K562 (cell line): ENCODE results near the gene ABCF3. TPM values are rescaled to one million over a fixed set of nuclear protein-coding genes. Genes with fewer than 3 reads are reported as not detected.

Experiments
- microRNA counts: library from miRNA; unstranded; fragments of <30 nt; microRNA quantifications from one replicate; lab custom pipeline; 2016
- microRNA-seq: library from miRNA; unstranded; fragments of <30 nt; microRNA quantifications from one replicate; pipeline ENCODE4, GENCODE V29; 2018; ENCODE audit warnings: borderline microRNAs expressed
- polyA plus RNA-seq, 8 experiments: library from polyadenylated mRNA; depleted of rRNA in 4 of 8; stranded (reverse) in 5 of 8; unstranded in 3 of 8; fragments of >200 nt; fragmentation: Nextera tagmentation in 2 of 8; fragmentation: Illumina TruSeq in 1 of 8; extraction: Ambion mirVana in 2 of 8; extraction: Trizol in 1 of 8; gene quantifications; 2 replicates each; pipeline versions ENCODE4 v1.2.1 to v1.2.3, GENCODE V29; 2011 to 2014; ENCODE audit warnings: inconsistent platforms in 1 of 8, missing spikeins in 1 of 8
- small RNA-seq: library from RNA; depleted of rRNA; stranded (forward); fragments of <200 nt; gene quantifications from one replicate; pipeline ENCODE3, GENCODE V24; 2014
- total RNA-seq, 7 experiments: library from RNA; depleted of rRNA in 6 of 7; stranded (reverse); fragments of >200 nt in 6 of 7; fragmentation: Illumina TruSeq in 2 of 7; extraction: Trizol in 2 of 7; gene quantifications; 2 replicates each; pipeline versions ENCODE4 v1.2.1 to v1.2.3, GENCODE V29; 2011 to 2021; ENCODE audit warnings: low replicate concordance in 1 of 7

The ABCF3 gene
- total and polyA plus RNA-seq, 9 of the 15 experiments (the other 6 are each of a cell fraction or from before 2014, with no cell fraction given): 6.7 to 77.9 (median 45.1) TPM

MicroRNAs encoded within 50 kb of the gene (microRNA counts, 767-probe panel; counts per million panel counts)
- microRNA hsa-miR-1224-3p (lab: Ali Mortazavi, UCI) (not detected), microRNA hsa-miR-1224-5p (lab: Ali Mortazavi, UCI) (not detected)

Small RNAs within 50 kb of the gene (microRNA-seq; reads per million reads assigned to microRNA genes)
- gene MIR1224: not detected

Small RNAs within 50 kb of the gene (small RNA-seq; reads per million reads assigned to genes)
- gene MIR1224: not detected

Other genes with a start within 250 kb of the ABCF3 start
Only the 7 nearest of the 19 such genes appear.
- 66.4 and 91.1 TPM in 2 replicates for gene EIF2B5, start 50.8 kb upstream of the ABCF3 start, total RNA-seq (2014; rRNA removed)
- gene EIF2B5, start 50.8 kb upstream of the ABCF3 start, total RNA-seq (2014; rRNA removed; fragmentation: Illumina TruSeq; extraction: Trizol): 70.4 and 70.8 TPM in 2 replicates
- 71.8 and 74.0 TPM in 2 replicates for gene EIF2B5, start 50.8 kb upstream of the ABCF3 start, total RNA-seq (2015; rRNA removed; fragmentation: Illumina TruSeq; extraction: Trizol)
- 62.9 and 67.5 TPM in 2 replicates for gene EIF2B5, start 50.8 kb upstream of the ABCF3 start, total RNA-seq (2021)
- gene EIF2B5, start 50.8 kb upstream of the ABCF3 start, polyA plus RNA-seq (2011; rRNA removed): 76.8 and 87.2 TPM in 2 replicates
- gene EIF2B5, start 50.8 kb upstream of the ABCF3 start, polyA plus RNA-seq (2014; fragmentation: Illumina TruSeq; extraction: Trizol): 70.9 and 75.5 TPM in 2 replicates
- gene EIF2B5, start 50.8 kb upstream of the ABCF3 start, polyA plus RNA-seq (2014; fragmentation: Nextera tagmentation; extraction: Ambion mirVana): 10 to 100 TPM; 19.1 to 31.8 TPM
- 92.4 and 95.6 TPM in 2 replicates for gene EIF2B5, start 50.8 kb upstream of the ABCF3 start, polyA plus RNA-seq (2014; rRNA removed)
- 25.7 and 26.5 TPM in 2 replicates for gene DVL3, start 30.8 kb upstream of the ABCF3 start, total RNA-seq (2014; rRNA removed)
- gene DVL3, start 30.8 kb upstream of the ABCF3 start, total RNA-seq (2014; rRNA removed; fragmentation: Illumina TruSeq; extraction: Trizol): 8.7 and 9.8 TPM in 2 replicates
- 16.0 and 17.2 TPM in 2 replicates for gene DVL3, start 30.8 kb upstream of the ABCF3 start, total RNA-seq (2015; rRNA removed; fragmentation: Illumina TruSeq; extraction: Trizol)
- gene DVL3, start 30.8 kb upstream of the ABCF3 start, total RNA-seq (2021): 54.4 and 57.9 TPM in 2 replicates
- 20.1 and 28.7 TPM in 2 replicates for gene DVL3, start 30.8 kb upstream of the ABCF3 start, polyA plus RNA-seq (2011; rRNA removed)
- 44.3 and 44.8 TPM in 2 replicates for gene DVL3, start 30.8 kb upstream of the ABCF3 start, polyA plus RNA-seq (2014; fragmentation: Illumina TruSeq; extraction: Trizol)
- gene DVL3, start 30.8 kb upstream of the ABCF3 start, polyA plus RNA-seq (2014; fragmentation: Nextera tagmentation; extraction: Ambion mirVana): 1 to 10 TPM; 3.1 to 5.4 TPM
- gene DVL3, start 30.8 kb upstream of the ABCF3 start, polyA plus RNA-seq (2014; rRNA removed): 42.8 and 46.6 TPM in 2 replicates
- gene AP2M1, start 11.3 kb upstream of the ABCF3 start, total RNA-seq (2014; rRNA removed): 282 and 320 TPM in 2 replicates
- 277 and 296 TPM in 2 replicates for gene AP2M1, start 11.3 kb upstream of the ABCF3 start, total RNA-seq (2014; rRNA removed; fragmentation: Illumina TruSeq; extraction: Trizol)
- gene AP2M1, start 11.3 kb upstream of the ABCF3 start, total RNA-seq (2015; rRNA removed; fragmentation: Illumina TruSeq; extraction: Trizol): 247 and 250 TPM in 2 replicates
- gene AP2M1, start 11.3 kb upstream of the ABCF3 start, total RNA-seq (2021): 367 and 385 TPM in 2 replicates
- 505 and 704 TPM in 2 replicates for gene AP2M1, start 11.3 kb upstream of the ABCF3 start, polyA plus RNA-seq (2011; rRNA removed)
- 400 and 440 TPM in 2 replicates for gene AP2M1, start 11.3 kb upstream of the ABCF3 start, polyA plus RNA-seq (2014; fragmentation: Illumina TruSeq; extraction: Trizol)
- 100 to 1,000 TPM; 118 to 252 TPM for gene AP2M1, start 11.3 kb upstream of the ABCF3 start, polyA plus RNA-seq (2014; fragmentation: Nextera tagmentation; extraction: Ambion mirVana)
- gene AP2M1, start 11.3 kb upstream of the ABCF3 start, polyA plus RNA-seq (2014; rRNA removed): 275 and 325 TPM in 2 replicates
- not detected in 2 replicates for gene VWA5B2, start 43.4 kb downstream of the ABCF3 start, total RNA-seq (2014; rRNA removed)
- gene VWA5B2, start 43.4 kb downstream of the ABCF3 start, total RNA-seq (2014; rRNA removed; fragmentation: Illumina TruSeq; extraction: Trizol): not detected in 2 replicates
- not detected in 2 replicates for gene VWA5B2, start 43.4 kb downstream of the ABCF3 start, total RNA-seq (2015; rRNA removed; fragmentation: Illumina TruSeq; extraction: Trizol)
- gene VWA5B2, start 43.4 kb downstream of the ABCF3 start, total RNA-seq (2021): 0.04 TPM in 1 of 2 replicates, not detected in the other
- not detected in 2 replicates for gene VWA5B2, start 43.4 kb downstream of the ABCF3 start, polyA plus RNA-seq (2011; rRNA removed)
- not detected in 2 replicates for gene VWA5B2, start 43.4 kb downstream of the ABCF3 start, polyA plus RNA-seq (2014; fragmentation: Illumina TruSeq; extraction: Trizol)
- gene VWA5B2, start 43.4 kb downstream of the ABCF3 start, polyA plus RNA-seq (2014; fragmentation: Nextera tagmentation; extraction: Ambion mirVana): not detected
- gene VWA5B2, start 43.4 kb downstream of the ABCF3 start, polyA plus RNA-seq (2014; rRNA removed): not detected in 2 replicates
- gene ALG3, start 62.8 kb downstream of the ABCF3 start, total RNA-seq (2014; rRNA removed): 80.1 and 93.3 TPM in 2 replicates
- 34.4 and 39.9 TPM in 2 replicates for gene ALG3, start 62.8 kb downstream of the ABCF3 start, total RNA-seq (2014; rRNA removed; fragmentation: Illumina TruSeq; extraction: Trizol)
- gene ALG3, start 62.8 kb downstream of the ABCF3 start, total RNA-seq (2015; rRNA removed; fragmentation: Illumina TruSeq; extraction: Trizol): 47.5 and 48.2 TPM in 2 replicates
- gene ALG3, start 62.8 kb downstream of the ABCF3 start, total RNA-seq (2021): 107 and 110 TPM in 2 replicates
- 85.8 and 106 TPM in 2 replicates for gene ALG3, start 62.8 kb downstream of the ABCF3 start, polyA plus RNA-seq (2011; rRNA removed)
- 103 and 120 TPM in 2 replicates for gene ALG3, start 62.8 kb downstream of the ABCF3 start, polyA plus RNA-seq (2014; fragmentation: Illumina TruSeq; extraction: Trizol)
- gene ALG3, start 62.8 kb downstream of the ABCF3 start, polyA plus RNA-seq (2014; fragmentation: Nextera tagmentation; extraction: Ambion mirVana): 10 to 100 TPM; 37.5 to 41.1 TPM
- 81.0 and 81.3 TPM in 2 replicates for gene ALG3, start 62.8 kb downstream of the ABCF3 start, polyA plus RNA-seq (2014; rRNA removed)
- 24.5 and 29.6 TPM in 2 replicates for gene EEF1AKMT4, start 63.5 kb downstream of the ABCF3 start, total RNA-seq (2014; rRNA removed)
- gene EEF1AKMT4, start 63.5 kb downstream of the ABCF3 start, total RNA-seq (2014; rRNA removed; fragmentation: Illumina TruSeq; extraction: Trizol): 8.7 and 10.3 TPM in 2 replicates
- gene EEF1AKMT4, start 63.5 kb downstream of the ABCF3 start, total RNA-seq (2015; rRNA removed; fragmentation: Illumina TruSeq; extraction: Trizol): 11.5 and 11.6 TPM in 2 replicates
- 16.8 and 17.0 TPM in 2 replicates for gene EEF1AKMT4, start 63.5 kb downstream of the ABCF3 start, total RNA-seq (2021)
- 18.9 and 22.4 TPM in 2 replicates for gene EEF1AKMT4, start 63.5 kb downstream of the ABCF3 start, polyA plus RNA-seq (2011; rRNA removed)
- 15.8 and 19.5 TPM in 2 replicates for gene EEF1AKMT4, start 63.5 kb downstream of the ABCF3 start, polyA plus RNA-seq (2014; fragmentation: Illumina TruSeq; extraction: Trizol)
- gene EEF1AKMT4, start 63.5 kb downstream of the ABCF3 start, polyA plus RNA-seq (2014; fragmentation: Nextera tagmentation; extraction: Ambion mirVana): 10 to 100 TPM; 47.4 to 49.4 TPM
- gene EEF1AKMT4, start 63.5 kb downstream of the ABCF3 start, polyA plus RNA-seq (2014; rRNA removed): 27.1 and 27.7 TPM in 2 replicates
- 0.12 TPM in 1 of 2 replicates, not detected in the other for gene CAMK2N2, start 75.4 kb downstream of the ABCF3 start, total RNA-seq (2014; rRNA removed)
- gene CAMK2N2, start 75.4 kb downstream of the ABCF3 start, total RNA-seq (2014; rRNA removed; fragmentation: Illumina TruSeq; extraction: Trizol): not detected in 2 replicates
- not detected in 2 replicates for gene CAMK2N2, start 75.4 kb downstream of the ABCF3 start, total RNA-seq (2015; rRNA removed; fragmentation: Illumina TruSeq; extraction: Trizol)
- gene CAMK2N2, start 75.4 kb downstream of the ABCF3 start, total RNA-seq (2021): 0.22 and 0.27 TPM in 2 replicates
- 0.05 and 0.08 TPM in 2 replicates for gene CAMK2N2, start 75.4 kb downstream of the ABCF3 start, polyA plus RNA-seq (2011; rRNA removed)
- 0.12 and 0.26 TPM in 2 replicates for gene CAMK2N2, start 75.4 kb downstream of the ABCF3 start, polyA plus RNA-seq (2014; fragmentation: Illumina TruSeq; extraction: Trizol)
- not detected for gene CAMK2N2, start 75.4 kb downstream of the ABCF3 start, polyA plus RNA-seq (2014; fragmentation: Nextera tagmentation; extraction: Ambion mirVana)
- gene CAMK2N2, start 75.4 kb downstream of the ABCF3 start, polyA plus RNA-seq (2014; rRNA removed): 0.11 TPM in 1 of 2 replicates, not detected in the other